Stimulated activated naive CD8-positive, alpha-beta T cell treated with anti-CD3 and anti-CD28 coated beads, Interleukin-15, amount 100 ng/mL, for 72 hours (primary cell): ENCODE results near the gene KCNJ1.

ENCODE experiments used
- ATAC-seq: fragments of 150-1000 bp; cut with Tn5 transposase; 2 replicates; pipeline ENCODE4 v1.10.0; 2021; ENCODE audit warnings: mild to moderate bottlenecking, moderate library complexity
- DNase-seq, 2 donors: peaks; one replicate each; pipeline ENCODE4 v3.0.0; 2021 to 2022
- H3K27ac Mint-ChIP-seq, 2 donors: one replicate each; pipeline ENCODE4 v1.8.0; 2022; ENCODE audit warnings: mild to moderate bottlenecking in 2 of 2, mixed read lengths in 2 of 2, moderate library complexity in 2 of 2
- H3K27me3 Mint-ChIP-seq: one replicate; pipeline ENCODE4 v1.8.0; 2022; ENCODE audit warnings: mixed read lengths
- H3K4me1 Mint-ChIP-seq: one replicate; pipeline ENCODE4 v1.8.0; 2022; ENCODE audit warnings: mild to moderate bottlenecking, mixed read lengths
- H3K4me3 Mint-ChIP-seq, 2 donors: one replicate each; pipeline ENCODE4 v1.8.0; 2022; ENCODE audit warnings: mild to moderate bottlenecking in 2 of 2, mixed read lengths in 2 of 2, moderate library complexity in 1 of 2
- H3K9me3 Mint-ChIP-seq, 2 donors: one replicate each; pipeline ENCODE4 v1.8.0; 2022; ENCODE audit warnings: mixed read lengths in 2 of 2

The KCNJ1 gene

DNA sequence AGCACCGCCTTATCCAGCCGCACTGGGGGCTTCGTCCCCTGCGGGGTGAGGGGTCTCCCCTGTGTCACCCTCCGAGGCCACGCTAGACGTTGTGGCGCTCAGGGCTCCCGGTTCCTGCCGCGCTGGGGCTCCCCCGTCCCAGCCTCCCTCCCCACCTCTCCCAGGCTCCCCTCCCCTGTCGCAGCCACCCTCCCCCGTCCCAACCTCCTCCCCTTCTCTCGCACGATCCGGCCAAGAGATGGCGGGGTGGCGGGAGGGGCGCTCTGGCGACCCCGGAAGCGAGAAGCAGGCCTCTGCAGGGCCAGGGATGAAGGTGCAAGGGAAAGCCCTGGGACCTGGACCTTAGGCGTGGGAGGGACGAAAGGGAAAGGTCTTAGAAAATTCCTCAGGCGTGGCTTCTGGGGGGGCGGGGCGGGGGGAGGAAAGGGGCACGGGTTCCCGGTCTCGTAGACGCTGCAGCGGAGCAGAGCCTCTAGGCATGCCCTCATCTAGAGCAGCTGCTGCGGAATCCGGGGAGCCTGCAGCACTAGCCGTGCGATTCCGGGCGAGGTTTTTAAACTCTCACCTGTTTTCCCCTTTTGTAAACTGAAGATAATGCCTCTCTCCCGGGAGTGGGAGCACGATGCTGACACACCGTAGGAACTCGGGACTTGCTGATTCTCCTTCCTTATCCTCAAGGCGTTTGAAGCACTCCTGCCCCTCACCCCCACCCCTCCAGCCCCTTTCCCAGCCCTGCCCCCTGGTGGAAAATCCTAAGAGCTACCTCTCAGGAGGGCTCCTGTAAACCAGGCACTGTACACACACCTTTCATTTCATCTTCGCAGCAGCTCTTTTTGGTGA is 38.5 kb upstream of the KCNJ1 start:
- Mint-ChIP-seq H3K9me3 (no peaks in the 10 kb centered on the region), H3K4me3 (peak overlapping the region; percentile 80 to 93), H3K27me3 (peaks cover 73% of the 10 kb centered on the region), H3K27ac (no peak overlapping the region), H3K4me1 (peaks cover 29% of the 10 kb centered on the region)
- peak; percentile 76 for ATAC-seq
- peak; percentile 44 to 46 for DNase-seq

DNA sequence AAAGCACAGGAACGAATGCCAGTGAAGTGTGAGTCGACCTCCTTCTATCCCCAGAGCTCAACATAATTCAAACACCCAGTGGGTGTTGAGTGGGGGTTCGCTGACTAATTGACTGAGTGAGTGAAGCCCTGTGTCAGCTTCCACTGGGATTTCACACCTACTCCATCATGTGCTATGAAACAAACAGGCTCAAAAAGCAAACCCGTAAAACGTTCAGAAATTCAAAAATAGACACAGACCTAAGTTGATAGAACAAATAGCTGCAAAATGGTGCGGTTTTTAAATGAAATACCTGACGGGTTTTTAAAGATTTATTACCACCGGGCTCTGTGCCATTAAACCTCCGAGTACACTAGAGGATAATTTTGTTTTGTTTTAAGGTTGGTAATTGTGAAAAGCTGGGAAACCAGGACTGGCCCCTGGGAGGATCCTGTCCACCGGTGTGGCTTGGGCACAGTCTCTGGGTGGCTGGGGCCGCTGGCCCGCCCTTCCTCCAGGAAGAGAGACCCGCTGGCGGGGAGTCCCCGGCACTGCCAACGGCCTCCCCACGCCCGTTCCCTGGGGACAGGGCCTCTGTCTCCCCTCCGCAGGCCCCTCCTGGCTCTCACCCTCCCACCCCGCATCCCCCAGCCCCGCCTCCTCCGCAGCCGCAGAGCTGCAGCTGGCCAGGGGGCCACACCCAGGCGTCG is 37.7 kb upstream of the KCNJ1 start:
- ATAC-seq, result peak; percentile 58
- Mint-ChIP-seq H3K4me1 (peaks cover 29% of the 10 kb centered on the region), H3K27ac (no peak overlapping the region), H3K9me3 (no peaks in the 10 kb centered on the region), H3K27me3 (peaks cover 65% of the 10 kb centered on the region), H3K4me3 (peak overlapping the region; percentile 80 to 93)
- no peak for DNase-seq

DNA sequence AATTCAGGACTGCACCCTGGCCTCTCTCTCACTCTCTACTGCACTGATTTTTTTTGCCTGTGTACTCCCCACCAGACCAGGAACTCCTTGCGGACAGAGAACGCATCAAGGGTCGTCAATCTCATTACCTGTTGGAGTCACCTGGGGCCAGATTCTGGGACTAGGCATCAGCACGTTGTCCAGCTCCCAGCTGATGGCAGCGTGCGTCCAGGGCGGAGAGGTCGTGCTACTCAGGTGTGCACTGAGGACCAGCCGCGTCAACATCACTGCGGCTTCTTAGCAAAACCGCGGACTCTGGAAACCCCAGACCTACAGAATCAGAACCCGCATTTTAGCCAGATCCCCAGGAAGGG is 37.2 kb upstream of the KCNJ1 start:
- H3K27ac Mint-ChIP-seq, result no peak overlapping the region
- peak overlapping the region; percentile 4 to 80 for H3K4me3 Mint-ChIP-seq
- no peaks in the 10 kb centered on the region for H3K9me3 Mint-ChIP-seq
- DNase-seq, result no peak
- peaks cover 29% of the 10 kb centered on the region for H3K4me1 Mint-ChIP-seq
- no peak for ATAC-seq
- H3K27me3 Mint-ChIP-seq, result peaks cover 60% of the 10 kb centered on the region

DNA sequence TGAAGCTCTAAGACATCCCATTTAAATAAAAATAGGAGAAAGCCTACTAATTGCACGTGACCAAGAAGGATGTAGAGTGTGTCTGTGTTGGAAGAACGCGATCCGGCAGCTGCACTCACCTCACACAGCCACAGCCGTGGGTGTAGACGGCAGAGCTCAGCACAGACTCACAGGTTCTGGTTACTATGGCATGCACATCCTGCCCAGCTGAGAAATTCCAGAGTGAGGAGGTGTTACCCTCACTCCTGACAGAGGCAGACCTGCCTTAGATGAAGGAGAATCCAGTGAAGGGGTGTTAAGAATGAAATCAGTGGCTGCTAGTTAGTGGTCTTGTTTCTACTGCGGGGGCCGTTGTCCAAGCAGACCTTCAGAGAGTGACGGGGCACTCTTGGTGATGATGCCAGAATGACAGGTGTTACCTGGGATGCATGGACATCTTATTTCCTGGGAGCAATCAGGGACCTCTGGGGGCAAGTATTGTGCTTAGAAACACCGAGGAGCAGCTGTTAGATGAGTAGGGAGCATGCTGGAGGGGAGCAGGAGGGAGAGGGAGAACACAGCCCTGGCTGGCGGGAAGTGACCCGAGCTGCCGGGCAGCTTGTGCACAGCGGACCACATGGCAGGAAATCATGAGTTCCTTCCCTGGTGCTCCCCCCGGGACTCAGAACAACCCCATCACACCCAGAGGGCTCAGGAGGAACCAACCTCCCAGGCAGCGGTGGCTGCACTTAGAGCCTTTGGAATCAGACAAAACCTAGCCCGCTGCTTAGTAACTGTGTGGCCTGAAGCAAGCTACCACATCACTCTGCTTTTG is 36.4 kb upstream of the KCNJ1 start:
- ATAC-seq, result no peak
- Mint-ChIP-seq H3K27ac (no peak overlapping the region), H3K4me3 (no peak overlapping the region), H3K4me1 (peaks cover 29% of the 10 kb centered on the region), H3K27me3 (peaks cover 52% of the 10 kb centered on the region), H3K9me3 (no peaks in the 10 kb centered on the region)
- DNase-seq, result no peak

DNA sequence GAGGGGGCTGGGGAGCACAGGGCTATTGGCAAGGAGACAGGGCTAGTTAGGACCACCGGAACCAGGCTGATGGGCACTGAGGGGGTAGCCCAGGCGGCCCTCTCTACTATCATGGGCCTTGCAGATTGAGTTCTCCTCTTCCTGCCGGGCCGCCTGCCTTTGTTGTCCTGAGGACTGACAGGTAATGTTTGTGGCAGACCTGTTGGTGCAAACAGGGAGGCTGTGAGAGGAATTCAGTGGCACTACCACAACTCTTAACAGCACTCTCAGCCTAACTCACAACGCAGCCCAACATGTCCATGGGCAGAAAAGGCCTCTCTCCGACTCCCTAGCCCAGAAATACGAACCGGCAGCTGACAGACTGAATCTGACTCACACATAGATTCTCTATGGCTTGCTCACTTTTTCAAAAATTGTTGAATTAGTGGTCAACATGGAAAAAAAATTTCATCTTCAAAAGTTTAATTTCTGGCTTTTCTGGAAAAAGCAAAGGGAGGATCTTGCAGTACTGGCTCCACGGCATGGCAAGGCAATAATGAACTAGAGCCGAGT is 35.5 kb upstream of the KCNJ1 start:
- peaks cover 48% of the 10 kb centered on the region for H3K27me3 Mint-ChIP-seq
- DNase-seq (no peak), ATAC-seq (no peak)
- H3K27ac Mint-ChIP-seq, result no peak overlapping the region
- no peak overlapping the region for H3K4me3 Mint-ChIP-seq
- H3K9me3 Mint-ChIP-seq, result no peaks in the 10 kb centered on the region
- peaks cover 29% of the 10 kb centered on the region for H3K4me1 Mint-ChIP-seq

DNA sequence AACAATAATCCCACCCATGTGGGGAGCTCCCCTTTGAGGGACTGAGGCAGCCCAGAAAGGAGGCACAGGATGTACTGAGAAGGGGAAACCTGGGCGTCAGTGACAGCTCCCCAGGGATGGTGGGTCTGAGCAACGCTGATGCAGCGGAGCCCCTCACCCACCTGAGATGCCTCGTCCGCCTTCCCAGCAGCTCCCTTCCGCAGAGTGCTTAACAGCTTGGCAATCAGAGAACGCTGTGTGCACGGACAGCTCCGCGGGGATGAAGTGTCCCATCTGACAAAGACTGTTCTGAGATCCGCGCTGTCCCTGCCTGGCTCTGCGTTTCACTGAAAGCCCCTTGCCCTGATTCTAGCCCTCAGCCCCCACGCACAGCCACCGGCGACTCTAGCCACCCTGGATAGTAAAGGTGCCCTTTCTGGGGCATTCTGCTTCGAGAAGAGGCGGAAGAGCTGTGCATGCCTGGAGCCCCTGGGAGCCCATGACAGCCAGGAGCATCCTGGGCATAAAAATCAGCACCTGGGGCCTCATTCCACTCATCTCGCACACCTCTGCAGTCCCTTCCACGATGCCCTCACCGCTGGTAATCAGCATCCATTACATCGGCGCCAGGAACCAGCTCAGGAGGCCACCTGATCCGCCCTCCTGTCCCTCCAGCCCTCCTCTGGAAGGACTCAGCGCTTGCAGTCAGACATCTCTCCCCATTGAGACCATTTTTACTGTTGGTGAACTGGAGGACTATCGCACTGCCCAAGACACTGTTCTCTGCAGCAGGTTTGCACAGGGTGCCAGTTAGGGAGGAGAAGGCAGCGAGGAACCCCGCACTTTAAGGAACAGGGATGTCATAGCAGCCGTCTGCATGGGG is 34.8 kb upstream of the KCNJ1 start:
- H3K27ac Mint-ChIP-seq, result no peak overlapping the region
- ATAC-seq (no peak), DNase-seq (no peak)
- H3K4me1 Mint-ChIP-seq, result peaks cover 29% of the 10 kb centered on the region
- H3K9me3 Mint-ChIP-seq, result no peaks in the 10 kb centered on the region
- peaks cover 46% of the 10 kb centered on the region for H3K27me3 Mint-ChIP-seq
- H3K4me3 Mint-ChIP-seq, result no peak overlapping the region

DNA sequence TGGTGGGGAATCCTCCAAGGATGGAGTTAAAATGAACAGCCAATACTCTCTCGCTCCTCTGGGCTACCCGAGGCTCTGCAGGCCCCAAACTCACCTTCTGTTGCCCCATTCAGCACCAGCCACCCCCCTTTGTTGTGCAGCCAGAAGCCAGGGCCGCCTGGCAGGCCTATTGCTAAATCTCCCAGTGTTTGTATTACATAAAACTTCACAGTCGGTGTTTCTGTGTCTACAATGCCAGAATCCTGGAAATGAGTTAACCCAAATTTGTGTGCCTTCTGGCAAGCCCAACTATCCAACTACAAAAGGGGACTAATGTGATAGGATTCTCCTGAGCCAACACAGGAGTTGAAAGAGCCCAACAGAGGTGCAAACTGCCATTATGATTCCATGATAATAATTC is 33.4 kb upstream of the KCNJ1 start:
- ATAC-seq (no peak), DNase-seq (no peak)
- Mint-ChIP-seq H3K4me1 (peaks cover 16% of the 10 kb centered on the region), H3K9me3 (no peaks in the 10 kb centered on the region), H3K27ac (no peak overlapping the region), H3K4me3 (no peak overlapping the region), H3K27me3 (peaks cover 36% of the 10 kb centered on the region)

DNA sequence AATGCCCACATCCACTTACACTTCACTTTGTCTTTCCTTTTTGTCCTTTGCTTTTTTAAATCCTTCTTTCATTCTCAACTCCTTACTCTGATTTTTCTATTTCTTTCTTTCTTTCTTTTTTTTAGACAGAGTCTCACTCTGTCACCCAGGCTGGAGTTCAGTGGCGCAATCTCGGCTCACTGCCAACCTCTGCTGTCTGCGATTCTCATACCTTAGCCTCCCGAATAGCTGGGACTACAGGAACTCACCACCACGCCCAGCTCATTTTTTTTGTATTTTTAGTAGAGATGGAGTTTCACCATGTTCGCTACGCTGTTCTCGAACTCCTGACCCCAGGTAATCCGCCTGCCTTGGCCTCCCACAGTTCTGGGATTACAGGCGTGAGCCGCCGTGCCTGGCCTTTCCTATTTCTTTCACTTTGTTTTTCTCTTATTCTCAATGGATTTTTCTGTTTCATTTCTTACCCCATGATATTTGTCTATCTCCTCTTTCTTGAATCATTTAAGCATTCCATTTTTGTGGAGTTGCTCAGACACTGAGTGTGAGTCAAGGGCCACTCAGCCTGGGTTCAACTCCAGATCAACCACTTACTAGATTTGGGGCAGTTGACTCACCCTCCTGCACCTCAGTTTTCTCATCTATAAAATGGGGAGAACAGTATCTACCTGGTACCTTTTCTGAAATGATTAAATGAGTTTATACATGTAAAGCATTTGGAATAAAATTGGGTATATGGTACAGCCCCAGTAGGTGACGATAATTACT is 31.7 kb upstream of the KCNJ1 start:
- Mint-ChIP-seq H3K27ac (no peak overlapping the region), H3K27me3 (peaks cover 26% of the 10 kb centered on the region), H3K9me3 (no peaks in the 10 kb centered on the region), H3K4me3 (no peak overlapping the region), H3K4me1 (peaks cover 10% of the 10 kb centered on the region)
- ATAC-seq (no peak), DNase-seq (no peak)

DNA sequence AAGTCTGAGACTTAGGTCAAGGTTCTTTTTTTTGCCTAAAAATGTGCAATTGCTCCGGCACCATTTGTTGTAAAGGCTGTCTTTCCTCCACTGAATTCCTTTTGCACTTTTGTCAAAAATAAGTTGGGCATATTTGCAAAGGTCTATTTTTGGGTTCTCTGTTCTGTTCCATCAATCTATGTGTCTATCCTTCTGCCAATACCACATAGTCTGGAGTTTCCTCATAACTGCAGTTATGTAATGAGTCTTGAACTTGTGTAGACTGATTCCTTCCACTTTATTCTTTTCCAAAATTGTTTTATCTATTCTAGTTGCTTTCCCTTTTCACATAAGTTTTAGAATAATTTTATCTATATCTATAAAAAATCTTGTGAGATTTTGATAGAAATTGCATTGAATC is 30.7 kb upstream of the KCNJ1 start:
- H3K27ac Mint-ChIP-seq, result no peak overlapping the region
- no peaks in the 10 kb centered on the region for H3K9me3 Mint-ChIP-seq
- H3K27me3 Mint-ChIP-seq, result peaks cover 29% of the 10 kb centered on the region
- no peak for ATAC-seq
- no peak for DNase-seq
- peaks cover 6% of the 10 kb centered on the region for H3K4me1 Mint-ChIP-seq
- H3K4me3 Mint-ChIP-seq, result no peak overlapping the region

DNA sequence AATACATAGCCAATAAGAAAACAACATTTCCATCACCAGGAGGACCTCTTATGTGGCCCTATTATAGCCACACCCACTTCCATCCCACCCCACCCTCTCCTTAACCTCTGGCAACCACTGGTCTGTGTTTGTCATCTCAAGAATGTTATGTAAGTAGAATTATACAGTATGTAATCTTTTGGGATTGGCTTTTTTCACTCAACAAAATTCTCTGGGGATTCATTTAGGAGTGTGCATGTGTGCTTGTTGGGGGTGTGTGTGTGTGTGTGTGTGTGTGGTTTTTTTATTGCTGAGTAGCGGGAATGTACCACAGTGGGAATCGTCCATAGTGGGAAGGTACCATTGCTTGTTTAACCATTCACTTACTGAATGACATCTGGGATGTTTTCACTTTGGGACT is 29.3 kb upstream of the KCNJ1 start:
- Mint-ChIP-seq H3K4me3 (no peak overlapping the region), H3K27me3 (peaks cover 32% of the 10 kb centered on the region), H3K4me1 (peaks cover 15% of the 10 kb centered on the region), H3K9me3 (no peaks in the 10 kb centered on the region), H3K27ac (no peak overlapping the region)
- no peak for DNase-seq
- ATAC-seq, result no peak

DNA sequence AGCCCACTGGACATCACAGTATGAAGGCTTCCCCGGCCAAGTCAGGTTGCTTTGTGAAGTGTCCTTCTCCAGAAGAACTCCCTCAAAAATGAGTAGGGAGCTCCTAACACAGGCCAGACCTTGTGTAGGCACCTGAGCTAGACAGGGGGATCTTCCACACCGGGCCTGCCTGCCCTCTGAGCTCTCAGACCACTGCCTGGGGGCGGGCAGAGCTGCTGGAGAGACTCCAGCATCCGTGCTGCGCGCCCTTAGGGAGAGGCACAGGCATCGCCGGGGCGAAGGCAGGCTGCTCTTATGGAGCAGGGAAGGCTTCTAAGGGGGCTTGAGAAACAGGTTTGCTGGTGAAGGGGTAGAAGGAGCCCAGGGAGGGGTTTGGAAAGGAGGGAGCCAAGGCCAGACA is 28.4 kb upstream of the KCNJ1 start:
- H3K4me3 Mint-ChIP-seq, result no peak overlapping the region
- peaks cover 40% of the 10 kb centered on the region for H3K27me3 Mint-ChIP-seq
- H3K27ac Mint-ChIP-seq, result no peak overlapping the region
- peak; percentile 21 for ATAC-seq
- DNase-seq, result no peak
- H3K9me3 Mint-ChIP-seq, result no peaks in the 10 kb centered on the region
- peaks cover 24% of the 10 kb centered on the region for H3K4me1 Mint-ChIP-seq

DNA sequence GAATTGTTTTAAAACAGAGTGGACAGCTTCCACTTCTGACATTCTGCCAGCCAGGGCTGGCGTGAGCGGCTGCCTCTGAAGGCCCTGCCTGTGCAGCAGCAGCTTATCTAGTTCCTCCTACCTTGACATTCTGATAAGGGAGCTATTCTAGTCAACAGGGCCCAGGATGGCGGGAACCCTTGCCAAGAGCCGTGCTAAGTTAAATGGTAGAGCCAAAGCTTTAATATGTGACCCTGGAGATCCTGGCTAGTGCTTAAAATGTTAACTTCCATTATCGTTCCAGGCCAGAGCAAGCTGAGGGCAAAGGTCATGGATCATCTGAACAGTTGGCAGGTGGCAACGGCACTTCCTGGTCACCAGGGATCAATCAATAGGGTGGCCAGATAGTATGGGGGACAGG is 27.6 kb upstream of the KCNJ1 start:
- no peaks in the 10 kb centered on the region for H3K9me3 Mint-ChIP-seq
- H3K27ac Mint-ChIP-seq, result no peak overlapping the region
- DNase-seq (no peak), ATAC-seq (no peak)
- H3K27me3 Mint-ChIP-seq, result peaks cover 49% of the 10 kb centered on the region
- no peak overlapping the region for H3K4me3 Mint-ChIP-seq
- H3K4me1 Mint-ChIP-seq, result peaks cover 29% of the 10 kb centered on the region

DNA sequence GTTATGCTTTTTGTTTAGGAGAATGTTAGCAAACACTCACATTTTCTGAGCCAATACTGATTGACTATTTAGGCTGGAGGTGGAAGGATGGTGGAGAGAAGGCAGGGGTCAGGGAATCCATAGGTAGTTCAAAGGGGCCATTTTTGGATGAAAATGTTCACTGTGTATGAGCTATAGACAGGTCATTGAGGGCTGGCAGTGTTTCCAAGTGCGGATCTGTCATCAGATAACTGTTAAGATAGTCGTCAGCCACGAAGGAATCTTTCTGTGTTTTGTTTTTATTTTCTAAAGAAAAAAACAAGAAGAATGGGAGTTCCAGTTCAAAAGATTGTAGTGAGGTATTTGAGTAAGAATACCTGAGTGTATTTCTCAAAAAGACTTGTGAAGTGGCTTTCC is 27.2 kb upstream of the KCNJ1 start:
- DNase-seq (no peak), ATAC-seq (no peak)
- H3K9me3 Mint-ChIP-seq, result no peaks in the 10 kb centered on the region
- H3K4me1 Mint-ChIP-seq, result peaks cover 29% of the 10 kb centered on the region
- H3K4me3 Mint-ChIP-seq, result no peak overlapping the region
- no peak overlapping the region for H3K27ac Mint-ChIP-seq
- H3K27me3 Mint-ChIP-seq, result peaks cover 53% of the 10 kb centered on the region

DNA sequence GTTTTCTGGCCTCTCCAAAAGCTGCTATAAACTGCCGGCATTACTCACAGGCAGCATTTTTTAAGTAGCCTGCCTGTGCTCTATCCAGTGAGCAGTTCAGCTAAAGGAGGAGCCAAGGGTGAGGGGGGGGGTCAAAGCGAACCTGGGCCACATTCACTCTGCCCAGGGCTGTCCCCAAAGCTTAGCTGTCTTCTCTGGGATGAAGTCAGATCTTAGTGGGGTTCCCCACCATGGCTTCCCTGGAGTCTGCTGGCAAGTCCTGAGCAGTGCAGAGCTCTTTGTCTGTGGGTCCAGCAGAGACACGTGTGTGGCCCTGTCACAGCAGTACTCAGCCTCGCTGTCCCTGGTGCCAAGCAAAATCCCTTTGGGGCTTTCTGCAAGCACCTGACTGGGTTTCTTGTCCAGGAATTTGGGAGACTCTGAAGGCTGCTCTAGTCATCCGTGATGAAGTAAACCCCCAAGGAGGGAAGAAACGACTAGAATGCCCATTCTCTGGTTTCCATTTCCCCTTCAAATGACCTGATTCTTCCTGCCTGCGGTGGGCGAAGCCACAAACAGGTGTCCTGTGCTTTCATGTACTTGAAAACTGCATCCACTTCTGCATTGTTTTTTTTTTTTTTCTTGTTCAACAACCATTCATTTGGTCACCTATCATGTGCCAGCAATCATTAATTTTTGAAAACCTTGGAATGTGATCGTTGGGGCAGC is 26.6 kb upstream of the KCNJ1 start:
- Mint-ChIP-seq H3K27ac (no peak overlapping the region), H3K9me3 (no peaks in the 10 kb centered on the region), H3K4me1 (peaks cover 29% of the 10 kb centered on the region), H3K4me3 (no peak overlapping the region), H3K27me3 (peaks cover 58% of the 10 kb centered on the region)
- DNase-seq (no peak), ATAC-seq (no peak)
